A549 (cell line): ENCODE results near the gene XPNPEP2.

Experiments
- CEBPB ChIP-seq, 2 experiments: fragments of >200 bp in 1 of 2; sonication (Bioruptor Twin) in 1 of 2; formaldehyde crosslinking in 1 of 2; IDR thresholded peaks; 2 replicates each; pipeline ENCODE4 v1.6.1; 2012 to 2016
- CHD4 ChIP-seq: fragments of 200-600 bp; sonication (generic); IDR thresholded peaks from 2 replicates; pipeline ENCODE4 v1.6.1; 2016; ENCODE audit warnings: antibody characterized with exemption, mild to moderate bottlenecking, borderline replicate concordance
- CTCF ChIP-seq: fragments of >200 bp; sonication (Bioruptor Twin); formaldehyde crosslinking; IDR thresholded peaks from 3 replicates; pipeline ENCODE4 v1.5.1; 2016
- EHMT2 ChIP-seq: fragments of 200-600 bp; sonication (generic); IDR thresholded peaks from 2 replicates; pipeline ENCODE4 v1.6.1; 2016; ENCODE audit warnings: antibody characterized with exemption, low read depth, mild to moderate bottlenecking, moderate library complexity
- GATA3 ChIP-seq: IDR thresholded peaks from 2 replicates; pipeline ENCODE4 v1.6.1; 2012; ENCODE audit warnings: borderline replicate concordance
- HOXB5 ChIP-seq: fragments of 250-450 bp; sonication (Bioruptor Pico); IDR thresholded peaks from 2 replicates; pipeline ENCODE4 v1.5.0; 2020; ENCODE audit warnings: mild to moderate bottlenecking, moderate library complexity
- KDM1A ChIP-seq: fragments of 200-600 bp; sonication (generic); IDR thresholded peaks from 2 replicates; pipeline ENCODE4 v1.6.1; 2016; ENCODE audit warnings: low read depth, mild to moderate bottlenecking
- MAZ ChIP-seq: fragments of 150-350 bp; IDR thresholded peaks from 2 replicates; pipeline ENCODE4 v1.6.1; 2014; ENCODE audit warnings: antibody characterized with exemption, low read depth, low read length, borderline replicate concordance
- NFE2L2 ChIP-seq: fragments of 150-350 bp; conservative IDR thresholded peaks from 2 replicates; pipeline ENCODE4 v1.6.1; 2014; ENCODE audit warnings: low read length
- NR3C1 ChIP-seq: fragments of >200 bp; sonication (Bioruptor Twin); formaldehyde crosslinking; IDR thresholded peaks from 3 replicates; pipeline ENCODE4 v1.6.1; 2017
- POLR2A ChIP-seq: IDR thresholded peaks from 2 replicates; pipeline ENCODE4 v1.6.1; 2012; ENCODE audit warnings: mild to moderate bottlenecking, low read length
- RFX5 ChIP-seq: fragments of 450-650 bp; IDR thresholded peaks from 2 replicates; pipeline ENCODE4 v1.7.1; 2014; ENCODE audit warnings: antibody characterized with exemption, mild to moderate bottlenecking, moderate library complexity
- SMC3 ChIP-seq: fragments of >200 bp; sonication (Bioruptor Twin); formaldehyde crosslinking; IDR thresholded peaks from 3 replicates; pipeline ENCODE4 v1.6.1; 2018; ENCODE audit warnings: inconsistent platforms
- SREBF2 ChIP-seq: fragments of 450-650 bp; IDR thresholded peaks from 2 replicates; pipeline ENCODE4 v1.6.1; 2014; ENCODE audit warnings: mild to moderate bottlenecking, moderate library complexity

- TF ChIP-seq CTCF: no peak
- no peak for TF ChIP-seq KDM1A
- no peak for TF ChIP-seq SMC3
- TF ChIP-seq POLR2A: no peak
- TF ChIP-seq HOXB5 (CRISPR knock-in tag): no peak
- no peak for TF ChIP-seq SREBF2
- no peak for TF ChIP-seq CEBPB (IDR thresholded peaks at IDR 0.05)
- TF ChIP-seq MAZ: no peak
- no peak for TF ChIP-seq NFE2L2
- no peak for TF ChIP-seq RFX5
- no peak for TF ChIP-seq GATA3
- TF ChIP-seq NR3C1: no peak
- TF ChIP-seq CHD4: no peak
- TF ChIP-seq EHMT2: no peak
These were observed 20.8 kb downstream of the XPNPEP2 start for GRCh38 chrX:129759576-129760061.
